Duodenal mucosa (tissue), 2 donors: ENCODE data around the gene BICRAL.
"Not testable (repeated sequence)": the region's sequence is repeated elsewhere in the genome, so short reads cannot be mapped to it uniquely, and the experiment has no call there.

Experiments used
- H3K27ac ChIP-seq: one replicate; pipeline ENCODE4 v1.7.0; 2013; ENCODE audit warnings: low read depth, low read length
- H3K27me3 ChIP-seq, 2 donors: one replicate each; pipeline ENCODE4 v1.7.0; 2013; ENCODE audit warnings: low read length in 2 of 2, control low read depth in 1 of 2; ENCODE audit not compliant: insufficient read depth in 2 of 2, control insufficient read depth in 1 of 2
- H3K36me3 ChIP-seq, 2 donors: one replicate each; pipeline ENCODE4 v1.7.0; 2013; ENCODE audit warnings: low read length in 2 of 2, control low read depth in 1 of 2; ENCODE audit not compliant: insufficient read depth in 2 of 2, control insufficient read depth in 1 of 2
- H3K4me1 ChIP-seq, 2 donors: one replicate each; pipeline ENCODE4 v1.7.0; 2013; ENCODE audit warnings: low read length in 2 of 2, control low read depth in 1 of 2; ENCODE audit not compliant: insufficient read depth in 2 of 2, control insufficient read depth in 1 of 2
- H3K4me3 ChIP-seq, 2 donors: one replicate each; pipeline ENCODE4 v1.7.0; 2013; ENCODE audit warnings: low read length in 2 of 2, low read depth in 1 of 2
- H3K9ac ChIP-seq, 2 donors: one replicate each; pipeline ENCODE4 v1.7.0; 2013; ENCODE audit warnings: low read length in 2 of 2, low read depth in 1 of 2
- H3K9me3 ChIP-seq, 2 donors: one replicate each; pipeline ENCODE4 v1.7.0; 2013; ENCODE audit warnings: low read length in 2 of 2, control low read depth in 1 of 2; ENCODE audit not compliant: control insufficient read depth in 1 of 2

BICRAL gene

GRCh38 chr6:42764911-42765648 lies 16.8 kb upstream of the BICRAL start:
- no peak overlapping the region for H3K27ac ChIP-seq
- H3K27me3 ChIP-seq = no peaks in the 10 kb centered on the region
- no peak overlapping the region for H3K9ac ChIP-seq
- H3K36me3 ChIP-seq = no peaks in the 10 kb centered on the region
- H3K9me3 ChIP-seq = no peaks in the 10 kb centered on the region
- peaks cover 0 to 11% of the 10 kb centered on the region in 2 donors for H3K4me1 ChIP-seq
- no peak overlapping the region for H3K4me3 ChIP-seq

GRCh38 chr6:42766163-42766670 lies 15.6 kb upstream of the BICRAL start:
- Histone ChIP-seq H3K4me3 (no peak overlapping the region), H3K9me3 (no peaks in the 10 kb centered on the region), H3K4me1 (peaks cover 7 to 11% of the 10 kb centered on the region in 2 donors), H3K27me3 (no peaks in the 10 kb centered on the region), H3K27ac (no peak overlapping the region), H3K9ac (no peak overlapping the region), H3K36me3 (no peaks in the 10 kb centered on the region)

DNA sequence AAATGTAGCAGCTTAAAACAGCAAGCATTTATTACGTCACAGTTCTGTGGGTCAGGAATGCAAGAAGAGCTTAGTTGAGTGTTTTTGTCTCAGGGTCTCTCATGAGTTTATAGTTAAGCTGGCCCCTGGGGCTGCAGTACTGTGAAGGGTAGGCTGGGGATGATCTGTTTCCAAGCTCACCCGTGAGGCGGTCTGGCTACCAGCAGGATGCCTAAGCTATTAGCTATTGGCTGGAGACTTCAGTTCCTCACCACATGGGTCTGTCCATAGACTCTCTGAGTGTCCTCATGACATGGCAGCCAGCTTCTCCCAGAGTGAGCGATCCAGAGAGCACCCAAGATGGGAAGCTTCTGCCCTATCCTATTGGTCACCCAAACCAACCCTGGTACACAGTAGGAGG lies 12.8 kb upstream of the BICRAL start:
- Histone ChIP-seq H3K9ac (no peak overlapping the region), H3K4me1 (peaks cover 9 to 13% of the 10 kb centered on the region in 2 donors), H3K9me3 (no peaks in the 10 kb centered on the region), H3K36me3 (no peaks in the 10 kb centered on the region), H3K27ac (no peak overlapping the region), H3K27me3 (no peaks in the 10 kb centered on the region), H3K4me3 (no peak overlapping the region)

GRCh38 chr6:42769836-42770235 lies 12.0 kb upstream of the BICRAL start:
- no peak overlapping the region for H3K9ac ChIP-seq
- no peaks in the 10 kb centered on the region for H3K27me3 ChIP-seq
- H3K36me3 ChIP-seq = no peaks in the 10 kb centered on the region
- H3K9me3 ChIP-seq = no peaks in the 10 kb centered on the region
- no peak overlapping the region for H3K27ac ChIP-seq
- no peak overlapping the region for H3K4me3 ChIP-seq
- H3K4me1 ChIP-seq = peaks cover 14 to 19% of the 10 kb centered on the region in 2 donors

GRCh38 chr6:42771741-42772100 lies 10.1 kb upstream of the BICRAL start:
- Histone ChIP-seq H3K4me1 (peaks cover 18 to 25% of the 10 kb centered on the region in 2 donors), H3K9ac (peak overlapping the region in 1 of 2 donors; percentile 11), H3K27me3 (no peaks in the 10 kb centered on the region), H3K27ac (peak overlapping the region; percentile 23), H3K36me3 (no peaks in the 10 kb centered on the region), H3K4me3 (peak overlapping the region in 1 of 2 donors; percentile 27), H3K9me3 (no peaks in the 10 kb centered on the region)

DNA sequence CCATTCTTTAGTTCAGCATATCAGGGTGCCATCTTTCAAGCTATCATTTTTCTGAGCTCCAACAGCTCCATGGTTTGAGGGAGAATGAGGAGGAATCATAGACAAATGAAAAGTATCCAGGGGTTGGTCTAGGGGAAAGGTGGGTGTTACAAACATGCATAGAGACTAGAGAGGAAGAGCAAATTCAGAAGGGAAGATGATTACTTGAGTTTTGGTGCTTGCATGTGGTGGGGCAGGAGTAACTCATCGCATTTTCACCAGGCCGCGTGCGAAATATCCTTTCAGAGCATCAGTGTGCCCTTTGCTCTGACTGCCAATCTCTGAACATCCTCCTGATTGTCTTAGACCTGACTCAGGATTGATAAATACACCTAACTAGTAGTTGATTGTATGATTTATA lies 7.7 kb upstream of the BICRAL start:
- no peaks in the 10 kb centered on the region for H3K36me3 ChIP-seq
- no peak overlapping the region for H3K27ac ChIP-seq
- H3K9ac ChIP-seq = peak overlapping the region in 1 of 2 donors; percentile 32
- no peaks in the 10 kb centered on the region for H3K27me3 ChIP-seq
- H3K4me3 ChIP-seq = no peak overlapping the region
- H3K4me1 ChIP-seq = peaks cover 25 to 28% of the 10 kb centered on the region in 2 donors
- H3K9me3 ChIP-seq = no peaks in the 10 kb centered on the region

GRCh38 chr6:42774821-42775487 lies 6.9 kb upstream of the BICRAL start:
- not testable (repeated sequence) for H3K4me3 ChIP-seq, H3K9me3 ChIP-seq, H3K9ac ChIP-seq, H3K36me3 ChIP-seq, H3K27me3 ChIP-seq
- Histone ChIP-seq H3K4me1 (peaks cover 25 to 28% of the 10 kb centered on the region in 2 donors), H3K27ac (peak overlapping the region; percentile 22)

DNA sequence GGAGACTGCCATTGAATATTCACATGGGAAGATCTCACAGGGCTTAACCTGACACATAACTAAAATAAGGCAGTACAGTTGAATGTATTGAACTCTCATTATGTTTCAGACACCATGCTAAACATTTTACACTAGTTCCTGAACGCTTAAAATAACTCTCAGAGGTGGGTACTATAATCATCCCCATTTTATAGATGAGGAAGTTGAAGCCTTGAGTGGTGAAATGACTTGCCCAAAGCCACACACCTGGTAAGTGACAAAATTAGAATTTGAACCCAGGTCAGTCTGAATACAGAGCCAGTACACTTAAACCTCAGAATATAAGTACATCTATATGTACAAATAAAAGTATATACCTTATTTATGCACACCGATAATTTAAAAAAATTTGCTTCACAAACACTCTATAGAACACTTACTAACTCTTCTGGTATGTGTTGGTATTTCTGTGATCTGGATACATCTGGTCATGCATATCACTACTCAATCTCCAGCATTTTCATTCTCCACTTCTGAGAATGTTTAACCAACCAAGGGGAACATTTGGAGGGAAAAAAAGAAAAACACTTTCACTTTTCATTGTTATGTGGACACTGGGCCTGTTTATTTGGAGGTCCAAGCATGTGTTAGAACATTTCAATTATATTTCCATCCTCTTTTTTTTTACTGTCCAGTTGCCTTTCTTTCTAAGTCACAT lies 4.6 kb upstream of the BICRAL start:
- H3K9ac ChIP-seq = no peak overlapping the region
- no peaks in the 10 kb centered on the region for H3K27me3 ChIP-seq
- no peaks in the 10 kb centered on the region for H3K36me3 ChIP-seq
- H3K4me1 ChIP-seq = peaks cover 23 to 27% of the 10 kb centered on the region in 2 donors
- no peaks in the 10 kb centered on the region for H3K9me3 ChIP-seq
- H3K4me3 ChIP-seq = no peak overlapping the region
- no peak overlapping the region for H3K27ac ChIP-seq

GRCh38 chr6:42778122-42778521 lies 3.7 kb upstream of the BICRAL start:
- Histone ChIP-seq H3K9ac (no peak overlapping the region), H3K9me3 (no peaks in the 10 kb centered on the region), H3K36me3 (no peaks in the 10 kb centered on the region), H3K4me3 (no peak overlapping the region), H3K27ac (no peak overlapping the region), H3K27me3 (no peaks in the 10 kb centered on the region), H3K4me1 (peaks cover 19 to 27% of the 10 kb centered on the region in 2 donors)

DNA sequence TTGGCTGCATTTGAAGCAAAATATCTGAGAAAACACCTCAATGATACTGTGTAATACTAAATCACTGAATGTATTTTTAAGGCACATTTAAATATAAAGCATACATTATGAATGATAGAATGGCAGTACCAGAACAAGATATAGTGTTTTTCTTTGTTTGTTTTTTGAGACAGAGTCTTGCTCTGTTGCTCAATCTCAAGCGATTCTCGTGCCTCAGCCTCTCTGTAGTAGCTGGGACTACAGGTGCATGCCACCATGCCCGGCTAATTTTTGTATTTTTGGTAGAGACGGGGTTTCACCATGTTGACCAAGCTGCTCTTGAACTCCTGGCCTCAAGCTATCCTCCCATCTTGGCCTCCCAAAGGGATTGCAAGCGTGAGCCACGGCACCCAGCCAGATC lies 2.3 kb upstream of the BICRAL start:
- Histone ChIP-seq H3K9ac (no peak overlapping the region), H3K9me3 (no peaks in the 10 kb centered on the region), H3K36me3 (no peaks in the 10 kb centered on the region), H3K27me3 (no peaks in the 10 kb centered on the region), H3K27ac (no peak overlapping the region), H3K4me3 (no peak overlapping the region), H3K4me1 (peaks cover 17 to 21% of the 10 kb centered on the region in 2 donors)
